Measurements from ENCODE around the gene AP2B1.

- TF ChIP-seq CTCF (IDR thresholded peaks at IDR 0.05) = no peak
- no peak for TF ChIP-seq POLR2A (IDR thresholded peaks at IDR 0.05)
Measured at GRCh38 chr17:35553310-35553709, 33.8 kb upstream of the AP2B1 start.

All from adrenal gland (tissue), 5 donors.